ENCODE data around the gene ADAMTSL5.
"Not testable (repeated sequence)": the region's sequence is repeated elsewhere in the genome, so short reads cannot be mapped to it uniquely, and the experiment has no call there.

ADAMTSL5 gene

DNA sequence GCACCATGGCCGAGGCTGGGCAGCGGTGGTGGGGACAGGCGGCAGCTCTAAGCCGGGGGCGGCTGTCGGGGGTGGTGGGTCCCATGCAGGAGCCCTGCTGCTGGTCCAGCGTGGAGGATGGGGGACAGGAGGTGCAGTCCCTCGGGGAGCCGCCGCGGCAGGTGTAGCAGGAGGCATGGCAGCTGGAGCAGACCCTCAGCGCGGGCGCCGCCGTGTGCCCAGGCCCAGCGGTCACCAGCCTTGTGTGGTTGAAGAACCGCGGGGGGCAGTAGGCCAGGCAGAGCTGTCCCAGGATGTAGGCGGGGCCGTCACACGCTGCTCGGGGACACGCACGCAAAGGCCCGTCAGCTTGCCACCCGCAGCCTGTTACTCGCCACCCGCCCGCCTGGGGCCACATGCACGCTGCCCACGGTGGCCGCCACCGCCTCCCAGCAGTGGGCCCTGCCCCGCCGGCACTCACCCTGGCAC is 30.9 kb downstream of the ADAMTSL5 start:
- DNase-seq (ENCODE audit: low spot score): no peak

DNA sequence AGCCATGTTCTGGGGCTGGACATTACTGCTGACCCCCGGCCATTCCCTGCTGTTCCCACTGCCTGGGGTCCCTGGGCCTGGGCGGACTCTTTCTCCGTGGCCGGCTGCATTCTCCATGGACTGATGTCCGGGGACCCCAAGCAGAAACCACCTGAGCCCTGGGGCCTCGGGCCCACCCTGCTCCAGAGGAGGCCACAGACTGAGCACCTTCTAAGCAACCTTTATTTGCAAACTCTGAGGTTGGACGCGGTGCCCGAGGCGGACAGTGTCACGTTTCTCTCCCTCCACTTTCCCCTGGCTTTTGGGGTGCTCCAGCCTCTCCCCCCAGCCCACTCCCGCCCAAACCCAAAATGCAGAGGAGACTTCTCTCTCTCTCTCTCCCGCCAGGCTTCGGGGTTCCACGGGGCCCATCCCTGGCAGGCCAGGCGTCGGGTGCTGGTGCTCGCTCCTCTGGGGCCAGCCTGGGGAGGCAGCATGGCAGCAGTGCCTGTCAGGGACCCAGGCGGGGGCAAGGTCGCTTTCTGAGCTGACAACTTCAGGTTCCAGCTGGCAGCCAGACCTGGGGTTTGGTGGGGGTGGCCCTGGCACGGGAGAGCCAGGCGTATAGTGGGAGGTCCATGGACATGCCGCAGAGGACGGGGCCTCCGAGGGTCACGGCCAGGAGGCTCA is 31.5 kb downstream of the ADAMTSL5 start:
- no peak for DNase-seq (ENCODE audit: low spot score)

DNA sequence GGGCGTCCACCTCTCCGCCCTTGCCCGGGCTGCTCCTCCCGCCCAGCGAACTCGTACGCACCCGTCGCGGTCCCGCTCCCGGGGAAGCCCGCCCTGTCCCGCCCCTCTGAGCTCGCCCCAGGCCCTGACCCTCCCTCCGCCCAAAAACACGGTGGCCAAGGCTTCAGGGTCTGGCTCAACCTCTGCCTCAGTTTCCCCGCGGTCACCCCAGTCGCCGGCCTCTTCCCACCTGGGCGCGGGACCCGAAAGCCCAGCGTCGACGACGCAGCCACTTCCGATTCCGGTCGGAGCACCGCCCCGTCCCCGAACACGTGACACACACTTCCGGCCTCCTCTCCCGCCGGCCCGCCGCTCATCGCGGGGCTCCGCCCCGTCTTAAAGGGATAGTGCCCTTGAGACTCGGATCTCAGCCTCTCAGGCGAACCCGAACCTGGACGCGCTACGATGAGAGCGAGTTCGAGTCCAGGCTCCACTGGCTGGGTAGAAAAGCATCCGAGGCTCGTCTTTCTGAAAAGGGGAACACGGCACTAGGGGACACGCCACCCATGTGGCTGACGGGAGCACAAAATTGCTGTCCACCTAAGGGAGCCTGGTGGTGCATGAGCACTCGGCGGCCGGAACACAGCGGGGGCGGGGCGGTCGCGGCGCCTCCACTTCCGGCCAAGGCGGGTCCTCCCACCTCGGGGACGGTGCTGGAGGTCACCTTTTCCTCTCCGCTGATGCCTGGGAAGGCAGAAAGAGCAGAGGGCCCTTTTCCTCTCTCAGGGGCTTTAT is 33.7 kb downstream of the ADAMTSL5 start, which contains the start of gene C19orf25:
Gene C19orf25, minus strand, starts transcription at position 282 of the 774 bp plus-strand sequence. CDS start 312 bp downstream, outside the sequence.
- DNase-seq (ENCODE audit: low spot score): peak; percentile 95

DNA sequence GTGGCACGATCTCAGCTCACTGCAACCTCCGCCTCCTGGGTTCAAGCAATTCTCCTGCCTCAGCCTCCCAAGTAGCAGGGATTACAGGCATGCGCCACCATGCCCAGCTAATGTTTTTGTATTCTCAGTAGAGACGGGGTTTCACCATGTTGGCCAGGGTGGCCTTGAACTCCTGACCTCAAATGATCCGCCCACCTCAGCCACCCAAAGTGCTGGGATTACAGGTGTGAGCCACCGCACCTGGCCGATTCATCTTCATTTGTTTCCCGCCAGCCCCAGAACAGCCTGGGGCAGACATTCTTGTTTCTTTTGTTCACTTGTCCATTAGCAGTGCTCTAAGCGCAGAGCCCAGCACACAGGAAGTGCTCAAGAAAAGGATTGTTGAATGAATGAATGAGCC is 35.8 kb downstream of the ADAMTSL5 start:
- DNase-seq (ENCODE audit: low spot score): not testable (repeated sequence)

DNA sequence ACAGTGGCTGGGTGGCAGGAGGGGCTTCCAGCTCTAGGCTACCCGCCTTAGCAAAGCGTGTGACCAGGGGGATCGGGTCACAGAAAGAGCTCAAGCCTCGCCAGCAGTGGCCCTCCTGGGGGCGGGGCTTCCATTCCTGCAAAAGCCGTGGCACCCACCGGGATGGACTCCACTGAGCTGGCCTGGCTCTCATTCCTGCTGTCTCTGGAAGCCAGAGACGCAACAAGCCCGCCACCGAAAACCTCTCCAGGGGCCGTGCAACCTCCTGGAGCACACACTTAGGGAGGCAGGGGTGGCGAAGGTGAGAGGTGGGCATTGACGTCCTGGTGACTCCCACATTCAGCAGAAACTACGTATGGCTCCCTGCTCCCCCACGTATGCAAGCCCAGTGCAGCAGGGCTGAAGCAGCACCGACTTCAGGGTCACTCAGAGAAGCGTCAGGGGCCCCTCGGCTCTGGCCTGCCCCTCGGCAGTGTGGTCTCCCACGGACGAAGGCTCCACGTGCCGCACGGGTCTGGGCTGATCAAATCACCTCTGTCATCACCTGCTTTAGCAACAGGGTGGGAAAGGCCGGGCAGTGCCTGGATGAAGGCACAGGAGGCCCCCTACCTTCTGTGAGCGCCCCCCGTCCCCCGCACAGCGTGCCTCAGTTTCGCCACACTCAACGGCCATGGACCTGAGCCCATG is 36.9 kb downstream of the ADAMTSL5 start:
- DNase-seq (ENCODE audit: low spot score): no peak

DNA sequence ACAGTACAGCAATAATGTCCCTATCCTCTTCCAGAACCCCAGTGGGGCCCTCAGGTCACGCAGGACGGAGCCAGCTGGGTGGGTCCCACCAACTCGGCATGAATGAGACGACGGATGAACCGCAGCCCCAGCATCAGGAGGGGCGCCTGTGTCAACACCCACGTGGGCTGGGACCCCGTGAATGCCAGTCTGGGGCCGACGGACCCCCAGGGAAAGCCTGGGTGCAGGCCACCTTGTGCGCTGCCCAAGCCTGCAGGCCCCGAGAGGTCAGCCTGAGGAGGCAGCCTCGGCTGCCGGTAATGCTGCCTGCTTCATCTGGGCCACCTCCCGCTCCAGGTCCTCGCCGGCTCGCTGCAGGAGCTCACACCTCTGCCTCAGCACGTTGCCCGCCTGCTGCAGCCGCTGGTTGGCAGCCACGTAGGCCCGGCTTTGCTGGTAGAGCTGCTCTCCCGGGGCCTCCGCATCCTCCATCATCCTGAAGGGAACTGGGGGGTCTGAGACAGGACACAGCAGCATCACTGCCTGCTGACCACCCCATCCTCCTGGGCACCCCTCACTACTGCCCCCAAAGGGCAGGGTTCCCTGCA is 38.0 kb downstream of the ADAMTSL5 start:
- no peak for DNase-seq (ENCODE audit: low spot score)

DNA sequence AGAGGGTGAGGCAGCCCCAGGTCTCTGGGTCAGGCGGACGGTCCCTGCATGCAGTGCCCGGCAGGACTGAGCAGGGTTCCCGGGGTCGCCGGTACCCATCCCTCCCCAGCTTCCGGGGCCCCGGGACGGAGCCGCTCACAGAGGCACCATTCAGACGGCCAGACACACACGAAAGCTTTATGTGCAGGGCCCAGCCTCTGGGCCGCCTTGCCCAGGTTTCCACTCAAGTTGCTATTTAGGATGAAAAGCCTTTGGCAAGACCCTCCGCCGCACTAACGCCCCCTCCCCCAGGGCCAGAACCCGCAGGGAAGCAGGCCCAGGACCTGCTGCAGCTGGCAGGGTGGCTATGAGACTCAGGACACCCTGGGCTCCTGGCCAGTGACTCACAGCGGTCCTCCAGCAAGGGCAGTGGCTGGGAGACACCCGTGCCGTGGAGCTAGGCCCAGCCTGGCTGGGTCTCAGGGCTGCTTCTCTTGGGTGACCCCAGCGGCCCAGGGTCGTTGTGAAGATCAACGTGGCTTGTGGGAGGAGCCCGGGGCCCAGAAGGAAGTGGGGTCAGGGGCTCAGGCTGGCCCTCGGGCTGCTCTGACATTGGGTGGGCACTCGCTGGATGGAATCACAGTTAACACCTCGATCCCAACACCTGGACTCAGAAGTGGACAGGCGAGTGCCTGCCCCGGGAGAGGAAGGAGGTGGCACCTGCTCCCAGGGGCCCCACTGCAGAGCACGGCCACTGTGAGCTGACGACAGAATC is 38.6 kb downstream of the ADAMTSL5 start:
- DNase-seq (ENCODE audit: low spot score): no peak

DNA sequence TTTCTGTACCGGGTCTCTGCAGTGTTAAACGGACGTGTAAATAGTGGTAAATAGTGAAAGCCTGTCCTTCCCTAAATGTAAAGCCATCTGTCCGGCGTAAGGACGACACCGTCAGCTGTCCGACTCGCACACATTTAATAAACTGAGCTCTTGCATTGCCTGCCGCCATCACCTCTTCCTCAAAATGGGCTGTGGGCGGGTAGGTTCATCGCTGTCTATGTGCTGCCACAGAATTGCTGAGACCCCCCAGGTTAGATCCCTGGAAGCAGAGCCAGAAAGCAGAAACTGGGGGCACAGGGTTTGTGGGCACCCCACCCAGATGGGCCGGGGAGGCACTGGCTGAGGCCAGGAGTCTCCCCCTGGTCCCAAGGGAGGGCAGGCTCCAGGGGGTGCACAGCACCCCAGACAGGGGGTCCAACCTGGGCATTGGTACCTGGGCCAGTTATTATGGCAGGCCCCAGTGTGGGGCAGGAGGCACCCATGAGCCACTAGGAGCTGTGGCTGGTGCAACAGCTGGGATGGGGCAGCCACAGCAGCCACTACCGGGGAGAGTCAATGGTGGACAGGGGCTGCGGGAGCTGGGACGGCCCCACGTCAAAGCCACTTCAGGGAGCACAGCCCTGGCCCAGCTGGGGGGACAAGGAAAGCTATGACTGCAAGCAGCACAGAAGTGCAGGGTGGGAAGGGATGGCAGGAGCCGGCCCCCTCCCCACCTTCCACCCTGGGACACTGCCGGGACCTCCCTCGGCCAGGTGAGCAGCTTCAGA is 39.6 kb downstream of the ADAMTSL5 start:
- no peak for DNase-seq (ENCODE audit: low spot score)

DNA sequence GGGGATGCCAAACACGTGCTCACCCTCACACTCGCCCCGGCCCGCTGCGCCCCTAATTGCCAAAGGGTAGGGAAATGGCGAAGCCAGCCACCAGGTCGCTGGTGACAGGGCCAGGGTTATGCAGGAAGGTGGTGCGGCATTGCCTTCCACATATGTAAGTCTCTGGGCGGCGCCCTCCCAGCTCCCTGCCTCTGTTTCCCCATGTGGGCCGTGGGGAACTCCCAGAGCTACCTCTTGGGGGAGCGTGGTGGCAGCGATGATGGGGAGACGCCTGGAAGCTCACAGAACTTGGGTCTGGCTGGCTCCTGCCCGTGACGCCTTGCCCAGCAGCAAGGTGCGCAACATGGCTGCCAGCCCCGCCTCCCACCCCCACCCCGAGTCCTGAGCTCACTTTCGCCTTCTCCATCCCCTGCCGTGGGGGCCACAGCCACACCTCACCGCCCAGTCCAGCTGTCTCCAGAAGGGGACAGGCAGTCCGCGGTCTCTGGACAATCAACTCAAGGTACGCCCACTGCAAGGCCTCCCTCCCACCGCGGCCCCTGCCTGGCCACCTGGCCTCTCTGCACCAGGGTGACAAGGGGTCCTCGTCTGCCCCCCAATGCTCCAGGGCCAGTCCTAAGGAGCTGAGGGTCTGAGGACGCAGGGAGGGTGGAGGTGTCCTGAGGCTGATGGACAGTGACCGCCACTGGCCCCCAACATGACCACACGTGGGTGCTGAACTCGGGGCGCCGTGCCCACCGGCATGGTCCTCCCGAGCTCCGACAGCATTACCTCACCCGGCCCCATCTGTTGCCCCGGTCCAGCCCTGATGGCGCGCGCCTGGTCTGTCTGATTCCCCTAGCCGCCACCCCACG is 40.4 kb downstream of the ADAMTSL5 start:
- no peak for DNase-seq (ENCODE audit: low spot score)

DNA sequence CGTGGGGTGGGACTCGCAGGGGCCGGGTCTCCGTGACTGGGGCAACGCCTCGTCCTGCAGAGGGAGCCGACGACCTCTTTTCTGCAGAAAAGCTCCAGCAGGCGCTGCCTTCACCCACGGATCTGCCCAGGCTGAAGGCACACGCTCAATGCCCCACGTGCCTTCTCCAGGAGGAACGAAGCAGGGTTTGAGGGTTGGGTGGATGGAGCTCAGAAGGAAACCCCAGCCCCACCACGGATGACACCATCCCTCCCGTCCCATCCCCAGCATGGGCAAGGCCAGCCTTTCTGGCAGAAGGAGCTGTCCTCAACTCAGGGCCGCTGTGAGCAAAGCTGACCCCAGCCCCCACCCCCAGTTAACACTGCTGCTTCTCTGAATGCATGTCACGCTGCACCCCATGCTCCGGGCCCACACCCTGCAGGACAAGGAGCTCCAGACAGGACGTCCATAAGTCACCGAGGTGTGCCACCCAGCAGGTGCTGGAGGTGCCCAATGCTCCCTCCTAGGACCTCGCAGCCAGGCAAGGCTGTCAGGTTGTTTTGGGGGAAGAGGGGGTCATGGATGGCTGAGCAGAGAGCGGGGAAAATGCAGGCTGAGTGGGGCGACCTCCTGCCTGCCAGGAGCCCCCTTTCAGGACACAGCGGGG is 41.2 kb downstream of the ADAMTSL5 start:
- peak; percentile 56 for DNase-seq (ENCODE audit: low spot score)

DNA sequence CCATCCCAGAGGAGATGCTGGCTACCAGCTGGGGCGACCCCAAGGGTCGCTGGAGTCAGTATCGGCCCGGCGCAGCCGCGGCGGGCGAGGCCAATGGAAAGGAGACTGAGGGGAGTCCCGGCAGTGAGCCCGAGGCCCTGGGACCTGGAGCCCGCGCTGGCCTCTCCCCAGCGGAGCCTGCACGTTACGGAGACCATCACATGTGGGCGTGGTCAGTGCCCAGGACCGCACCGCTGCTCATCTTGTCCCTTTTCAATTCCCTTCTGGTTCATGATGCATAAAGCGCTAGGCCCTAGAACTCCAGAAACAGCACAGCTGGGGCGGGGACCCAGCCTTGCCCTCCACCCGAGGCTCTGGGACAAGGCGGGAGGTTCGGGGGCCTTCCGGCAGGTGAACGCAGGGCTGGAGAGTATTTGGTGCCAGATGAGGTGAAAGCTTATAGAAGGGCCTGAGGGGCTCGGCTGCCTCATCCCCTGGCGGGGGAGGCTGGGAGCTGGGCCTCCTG is 41.8 kb downstream of the ADAMTSL5 start:
- peak; percentile 87 for DNase-seq (ENCODE audit: low spot score)

DNA sequence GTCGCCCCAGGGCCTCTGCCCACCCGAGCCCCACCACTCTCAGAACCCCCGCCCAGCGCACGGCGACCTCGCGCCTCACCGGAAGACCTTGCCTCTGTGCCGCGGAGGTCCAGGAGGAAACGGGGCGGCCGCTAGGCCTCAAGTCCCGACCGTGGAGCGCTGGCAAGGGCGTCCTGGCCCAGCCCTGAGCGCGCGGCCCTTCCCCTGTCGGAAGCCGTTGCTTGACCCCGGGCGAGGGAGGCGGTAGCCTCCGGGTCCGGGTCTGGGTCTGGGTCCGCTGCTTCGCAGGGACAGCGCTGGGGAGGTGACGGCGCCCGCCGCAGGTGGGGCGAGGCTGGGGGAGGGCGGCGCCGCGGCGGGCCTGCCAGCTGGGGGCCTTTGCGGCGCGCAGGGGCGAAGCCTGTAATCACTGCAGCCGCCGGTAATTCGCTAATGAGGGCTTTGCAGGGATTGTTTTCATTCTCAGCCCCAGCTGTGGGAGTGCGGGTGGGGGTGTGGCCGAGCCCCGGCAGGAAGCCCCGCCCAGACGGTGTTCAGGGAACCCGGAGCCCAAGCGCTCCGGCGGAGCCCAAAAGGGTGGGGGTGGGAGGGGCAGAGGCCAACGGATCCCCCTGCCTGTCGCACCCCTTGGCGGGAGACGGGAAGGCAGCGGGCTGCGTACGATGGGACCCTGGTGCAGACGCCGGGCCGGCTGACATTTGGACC is 42.4 kb downstream of the ADAMTSL5 start:
- DNase-seq (ENCODE audit: low spot score): peak; percentile 87

DNA sequence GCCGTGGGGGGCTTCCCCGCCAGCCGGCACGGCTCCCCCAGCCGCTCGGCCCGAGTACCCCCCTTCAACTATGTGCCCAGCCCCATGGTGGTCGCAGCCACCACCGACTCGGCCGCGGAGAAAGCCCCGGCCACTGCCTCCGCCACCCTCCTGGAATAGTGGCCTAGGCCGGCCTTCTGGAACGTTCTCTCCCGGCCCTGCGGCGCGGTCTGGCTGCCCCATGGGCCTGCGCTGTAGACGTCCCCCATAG is 42.8 kb downstream of the ADAMTSL5 start:
- no peak for DNase-seq (ENCODE audit: low spot score)

DNA sequence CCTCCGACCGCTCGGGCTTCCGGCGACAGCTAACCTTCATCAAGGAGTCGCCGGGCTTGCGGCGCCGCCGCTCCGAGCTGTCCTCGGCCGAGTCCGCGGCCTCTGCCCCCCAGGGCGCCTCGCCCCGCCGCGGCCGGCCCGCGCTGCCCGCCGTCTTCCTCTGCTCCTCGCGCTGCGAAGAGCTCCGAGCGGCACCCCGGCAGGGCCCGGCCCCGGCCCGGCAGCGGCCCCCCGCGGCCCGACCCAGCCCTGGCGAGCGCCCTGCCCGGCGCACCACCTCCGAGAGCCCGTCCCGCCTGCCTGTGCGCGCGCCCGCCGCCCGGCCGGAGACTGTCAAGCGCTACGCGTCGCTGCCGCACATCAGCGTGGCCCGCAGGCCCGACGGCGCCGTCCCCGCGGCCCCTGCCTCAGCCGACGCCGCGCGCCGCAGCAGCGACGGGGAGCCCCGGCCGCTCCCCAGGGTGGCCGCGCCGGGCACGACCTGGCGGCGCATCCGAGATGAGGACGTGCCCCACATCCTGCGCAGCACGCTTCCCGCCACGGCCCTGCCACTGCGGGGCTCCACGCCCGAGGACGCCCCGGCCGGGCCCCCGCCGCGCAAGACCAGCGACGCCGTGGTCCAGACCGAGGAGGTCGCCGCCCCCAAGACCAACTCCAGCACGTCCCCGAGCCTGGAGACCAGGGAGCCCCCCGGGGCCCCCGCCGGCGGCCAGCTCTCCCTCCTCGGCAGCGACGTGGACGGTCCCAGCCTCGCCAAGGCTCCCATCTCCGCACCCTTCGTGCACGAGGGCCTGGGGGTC is 43.4 kb downstream of the ADAMTSL5 start:
- no peak for DNase-seq (ENCODE audit: low spot score)

DNA sequence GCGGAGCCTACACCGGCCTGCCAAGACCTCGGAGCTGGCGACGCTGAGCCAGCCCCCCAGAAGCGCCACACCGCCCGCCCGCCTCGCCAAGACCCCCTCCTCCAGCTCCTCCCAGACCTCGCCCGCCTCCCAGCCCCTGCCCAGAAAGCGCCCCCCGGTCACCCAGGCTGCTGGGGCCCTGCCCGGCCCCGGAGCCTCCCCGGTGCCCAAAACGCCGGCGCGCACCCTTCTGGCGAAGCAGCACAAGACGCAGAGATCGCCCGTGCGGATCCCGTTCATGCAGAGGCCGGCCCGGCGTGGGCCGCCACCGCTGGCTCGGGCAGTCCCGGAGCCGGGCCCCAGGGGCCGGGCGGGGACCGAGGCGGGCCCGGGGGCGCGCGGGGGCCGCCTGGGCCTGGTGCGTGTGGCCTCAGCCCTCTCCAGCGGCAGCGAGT is 44.0 kb downstream of the ADAMTSL5 start:
- DNase-seq (ENCODE audit: low spot score): no peak

DNA sequence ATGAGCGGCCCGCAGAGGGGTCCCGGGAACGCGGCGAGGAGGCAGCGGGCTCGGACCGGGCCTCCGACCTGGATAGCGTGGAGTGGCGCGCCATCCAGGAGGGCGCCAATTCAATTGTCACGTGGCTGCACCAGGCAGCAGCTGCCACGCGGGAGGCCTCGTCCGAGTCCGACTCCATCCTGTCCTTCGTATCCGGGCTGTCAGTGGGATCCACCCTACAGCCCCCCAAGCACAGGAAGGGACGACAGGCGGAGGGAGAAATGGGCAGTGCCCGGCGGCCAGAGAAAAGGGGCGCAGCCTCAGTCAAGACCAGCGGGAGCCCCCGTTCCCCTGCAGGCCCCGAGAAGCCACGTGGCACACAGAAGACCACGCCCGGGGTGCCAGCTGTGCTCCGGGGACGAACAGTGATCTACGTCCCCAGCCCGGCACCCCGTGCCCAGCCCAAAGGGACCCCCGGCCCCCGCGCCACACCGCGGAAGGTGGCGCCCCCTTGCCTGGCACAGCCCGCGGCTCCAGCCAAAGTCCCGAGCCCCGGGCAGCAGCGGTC is 44.5 kb downstream of the ADAMTSL5 start:
- peak; percentile 47 for DNase-seq (ENCODE audit: low spot score)

DNA sequence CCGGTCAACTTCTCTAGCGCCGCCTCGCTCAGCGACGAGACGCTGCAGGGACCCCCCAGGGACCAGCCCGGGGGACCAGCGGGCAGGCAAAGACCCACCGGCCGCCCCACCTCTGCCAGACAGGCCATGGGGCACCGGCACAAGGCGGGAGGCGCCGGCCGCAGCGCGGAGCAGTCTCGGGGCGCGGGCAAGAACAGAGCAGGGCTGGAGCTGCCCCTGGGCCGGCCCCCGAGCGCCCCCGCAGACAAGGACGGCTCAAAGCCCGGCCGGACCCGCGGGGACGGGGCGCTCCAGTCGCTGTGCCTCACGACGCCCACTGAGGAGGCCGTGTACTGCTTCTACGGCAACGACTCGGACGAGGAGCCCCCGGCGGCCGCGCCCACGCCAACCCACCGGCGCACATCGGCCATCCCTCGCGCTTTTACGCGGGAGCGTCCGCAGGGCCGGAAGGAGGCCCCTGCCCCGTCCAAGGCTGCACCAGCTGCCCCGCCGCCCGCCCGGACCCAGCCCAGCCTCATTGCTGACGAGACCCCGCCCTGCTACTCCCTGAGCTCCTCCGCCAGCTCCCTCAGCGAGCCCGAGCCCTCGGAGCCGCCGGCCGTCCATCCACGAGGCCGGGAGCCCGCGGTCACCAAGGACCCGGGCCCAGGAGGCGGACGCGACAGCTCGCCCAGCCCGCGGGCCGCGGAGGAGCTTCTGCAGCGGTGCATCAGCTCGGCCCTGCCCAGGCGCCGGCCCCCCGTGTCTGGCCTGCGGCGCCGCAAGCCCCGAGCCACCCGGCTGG is 45.1 kb downstream of the ADAMTSL5 start:
- no peak for DNase-seq (ENCODE audit: low spot score)

All from RKO (cell line).